NCI-H146 (cell line): ENCODE data around the gene ADAMTS17.
"Not testable (repeated sequence)": the region's sequence is repeated elsewhere in the genome, so short reads cannot be mapped to it uniquely, and the experiment has no call there.

Experiments
- DNase-seq: peaks from one replicate; lab custom pipeline; 2025; lab: John Stamatoyannopoulos, UW

The ADAMTS17 gene

DNA sequence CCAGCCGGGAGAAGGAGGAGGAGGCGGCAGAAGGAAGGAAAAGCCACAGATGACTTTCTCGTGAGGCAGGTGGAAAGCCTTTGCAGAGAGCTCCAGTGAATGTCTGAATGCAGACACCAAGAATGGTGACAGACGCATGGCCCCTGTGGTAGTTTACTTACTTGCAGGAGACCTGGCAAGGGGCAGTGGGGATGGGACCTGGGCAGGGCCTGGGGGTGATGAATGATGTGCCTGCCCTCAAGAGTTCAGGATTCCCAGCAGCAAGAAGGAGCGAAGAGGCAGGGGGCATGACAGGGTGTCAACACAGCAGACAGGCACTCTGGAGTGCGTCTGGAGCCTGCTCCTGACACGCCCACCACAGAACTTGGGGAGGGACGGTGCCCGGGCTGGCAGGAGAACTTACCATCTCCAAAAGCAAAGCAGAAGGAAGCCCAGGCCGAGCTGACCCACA, 348.1 kb downstream of the ADAMTS17 start:
- no peak for DNase-seq

DNA sequence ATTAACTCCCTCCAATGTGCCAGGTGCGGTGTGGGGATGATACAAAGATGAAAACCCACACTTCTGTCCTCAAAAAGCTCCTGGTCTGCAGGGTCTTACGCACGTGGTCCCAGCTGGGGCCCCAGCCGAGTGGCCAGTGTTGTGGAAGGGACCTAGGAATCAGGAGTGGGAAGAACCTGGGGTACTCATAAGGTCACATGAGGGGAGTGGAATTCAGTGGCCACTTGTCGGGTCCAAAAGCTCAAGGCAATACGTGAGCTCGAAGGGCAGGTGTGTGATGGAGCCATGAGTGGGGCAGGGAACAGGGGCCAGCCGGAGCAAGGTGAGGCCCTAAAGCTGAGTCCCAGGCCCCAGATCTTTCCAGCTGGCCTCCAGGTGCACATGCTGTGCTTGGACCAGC, 348.5 kb downstream of the ADAMTS17 start:
- DNase-seq: no peak

DNA sequence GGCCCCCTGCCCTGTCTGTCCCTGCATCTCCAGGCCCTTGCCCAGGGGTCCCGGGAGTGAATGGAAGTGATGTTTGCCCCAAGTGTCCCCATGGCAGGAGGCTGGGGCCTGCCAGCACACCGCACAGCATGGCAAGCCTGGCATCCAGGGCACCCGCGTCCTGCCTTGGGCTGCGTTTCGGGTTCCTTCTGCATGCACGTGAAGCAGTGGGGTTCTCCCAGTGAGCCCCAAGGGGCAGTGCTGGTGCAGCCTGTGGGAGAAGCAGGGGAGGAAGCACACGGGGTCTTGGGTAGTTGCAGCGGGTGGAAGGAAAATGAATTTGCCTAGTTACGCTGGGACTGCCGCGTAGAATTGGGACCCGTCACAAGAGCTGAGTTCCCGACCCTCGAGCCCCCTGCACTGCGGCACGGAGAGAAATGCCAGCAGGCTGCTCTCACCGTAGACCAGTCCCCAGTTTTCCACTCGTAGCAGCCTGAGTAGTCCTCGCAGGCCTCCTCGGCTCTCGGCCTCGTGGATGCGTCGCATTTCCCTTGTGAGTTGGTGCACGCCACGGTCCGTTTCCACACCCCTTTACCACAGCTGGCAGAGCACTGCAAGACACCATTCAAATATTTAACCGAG, 349.1 kb downstream of the ADAMTS17 start:
- no peak for DNase-seq

DNA sequence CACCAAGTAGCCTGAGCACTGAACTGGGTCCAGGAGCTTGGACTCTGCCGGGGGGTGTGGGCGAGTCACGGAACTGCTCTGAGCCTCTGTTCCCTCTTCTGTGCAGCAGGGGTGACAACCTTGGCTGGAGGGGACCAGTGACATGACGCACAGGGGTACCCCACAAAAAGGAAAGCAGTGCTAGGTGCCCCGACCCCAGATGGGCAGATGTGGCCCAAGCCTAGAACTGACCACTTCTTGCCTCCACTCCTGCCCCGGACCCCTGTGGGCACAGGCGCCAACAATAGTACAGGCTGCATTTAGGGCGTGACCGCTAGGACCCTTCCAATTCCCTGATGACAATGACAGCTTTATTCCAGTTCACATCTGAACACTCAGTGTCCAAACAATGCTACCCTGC, 352.7 kb downstream of the ADAMTS17 start:
- no peak for DNase-seq

DNA sequence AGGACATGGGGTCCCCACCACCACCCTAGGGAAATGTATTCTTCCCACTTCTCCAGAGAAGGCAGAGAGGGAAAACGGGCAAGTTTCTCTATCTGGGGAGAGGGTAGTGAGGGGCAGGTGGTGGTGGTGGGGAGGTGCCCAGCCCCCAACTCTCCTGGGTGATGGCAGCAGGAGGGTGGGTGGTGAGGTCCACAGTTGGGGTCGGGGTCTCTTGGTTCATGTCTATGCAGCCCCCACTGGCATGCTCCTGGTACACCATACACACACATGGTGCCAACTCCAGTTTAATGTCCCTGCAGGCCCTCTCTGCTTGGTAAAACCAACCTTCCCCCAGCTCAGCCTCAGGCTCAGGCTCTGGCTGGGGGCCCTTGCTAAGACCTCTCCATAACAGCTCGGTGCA, 354.1 kb downstream of the ADAMTS17 start:
- no peak for DNase-seq

DNA sequence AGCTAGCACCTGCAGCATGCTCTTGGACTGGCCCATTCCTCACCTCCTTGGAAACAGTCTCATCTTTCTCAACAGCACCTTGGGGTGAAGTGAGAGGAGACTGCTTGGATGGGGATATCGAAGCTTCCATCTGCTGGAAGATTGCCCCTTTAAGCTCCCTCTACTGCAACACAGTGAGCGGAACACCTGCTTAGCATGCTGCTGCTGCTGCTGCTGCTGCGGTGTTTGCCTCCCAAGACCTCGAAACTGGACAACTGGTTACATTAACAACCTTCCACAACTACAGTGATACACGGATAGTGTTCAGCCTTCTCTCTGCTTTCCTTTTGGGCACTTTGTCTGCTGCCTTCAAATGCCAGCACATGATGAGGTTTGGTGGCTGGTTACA, 354.7 kb downstream of the ADAMTS17 start:
- no peak for DNase-seq

DNA sequence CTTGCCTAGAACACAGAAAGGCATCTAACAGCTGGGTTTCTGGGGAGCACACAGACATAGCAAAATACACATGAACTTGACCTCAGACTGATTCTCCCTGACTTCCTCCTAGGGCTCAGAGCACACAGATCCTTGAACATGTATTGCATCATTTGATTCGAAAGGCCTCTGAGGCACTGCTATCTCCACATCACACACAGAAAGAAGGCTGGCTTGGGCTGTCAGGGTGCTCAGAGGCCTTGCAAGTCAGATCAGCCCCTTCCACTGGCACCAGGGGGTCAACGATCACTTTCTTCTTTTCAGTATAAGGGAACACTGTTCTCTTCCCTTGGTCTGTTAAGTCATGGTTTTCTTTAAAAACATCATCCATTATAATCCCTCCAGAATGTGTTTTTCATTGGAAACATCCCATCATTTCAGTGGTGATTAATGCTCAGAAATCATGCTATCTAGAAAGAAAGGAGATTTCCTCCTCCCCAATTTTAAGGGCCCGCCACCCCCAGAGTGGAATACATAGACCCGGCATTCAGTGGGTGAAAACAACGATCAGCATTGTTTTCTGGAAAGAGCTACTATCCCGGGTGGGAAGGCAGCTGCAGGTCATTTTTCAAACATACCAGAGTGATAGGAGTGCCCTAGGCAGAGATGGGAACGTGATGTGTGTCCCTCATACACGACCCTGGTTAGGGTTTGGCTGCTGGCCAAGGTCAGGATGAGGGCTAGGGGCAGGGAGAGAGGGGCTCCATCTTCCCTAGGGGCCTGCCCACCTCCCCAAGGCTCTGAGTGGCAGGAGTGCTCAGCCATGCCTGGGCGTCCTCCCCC, 355.3 kb downstream of the ADAMTS17 start:
- no peak for DNase-seq

DNA sequence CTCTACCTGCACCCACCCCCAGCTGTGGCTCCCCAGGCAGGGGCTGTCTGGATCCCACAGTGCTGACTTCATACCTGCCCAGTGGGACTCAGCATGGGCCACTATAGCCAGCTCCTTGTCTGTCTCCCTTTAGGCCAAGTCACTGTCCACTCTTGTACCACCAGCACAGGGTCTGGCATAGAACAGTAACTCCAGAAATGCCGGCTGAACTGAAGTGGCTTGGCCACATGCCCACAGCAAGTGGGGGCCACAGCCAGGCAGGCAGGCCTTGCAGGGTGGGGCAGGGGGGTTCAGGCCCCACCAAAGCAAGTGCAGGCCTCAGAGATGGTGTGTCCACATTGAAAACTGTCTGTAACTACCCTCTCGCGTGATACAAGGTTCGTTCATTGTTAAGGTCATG, 355.9 kb downstream of the ADAMTS17 start:
- no peak for DNase-seq

DNA sequence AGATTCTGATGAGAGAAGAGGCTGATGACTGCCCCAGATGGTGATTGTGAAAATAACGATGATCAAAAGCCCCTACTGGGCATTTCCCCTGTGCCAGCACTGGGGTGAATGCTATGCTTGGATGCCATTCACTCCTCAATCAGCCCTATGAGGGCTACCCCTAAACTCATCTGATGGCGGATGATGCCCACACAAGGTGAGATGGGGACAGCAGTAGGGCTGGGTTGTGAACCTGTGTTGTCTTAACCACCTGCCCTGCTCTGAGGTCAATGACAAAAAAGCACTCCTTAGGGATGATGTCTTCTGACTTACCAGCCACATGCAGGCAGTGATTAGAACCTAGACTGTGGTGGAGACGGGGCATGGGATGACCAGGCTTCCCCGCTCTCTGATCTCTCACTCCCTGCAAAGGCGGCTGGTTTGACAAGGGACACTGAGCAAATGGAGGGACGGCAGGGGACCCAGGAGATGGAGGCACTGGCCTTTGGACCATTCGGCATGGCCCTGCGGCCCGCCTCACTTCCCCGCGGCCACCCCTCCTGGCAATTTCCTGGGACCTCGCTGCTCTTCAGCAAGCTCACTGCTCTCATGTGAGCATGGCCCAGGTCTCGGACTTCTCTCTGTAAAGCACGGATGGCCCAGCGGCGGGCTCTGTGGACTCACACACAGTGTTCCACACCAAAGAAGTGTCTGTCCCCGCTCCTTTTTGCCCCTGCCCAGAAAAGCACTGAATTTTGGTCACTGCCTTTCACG, 357.1 kb downstream of the ADAMTS17 start:
- no peak for DNase-seq

DNA sequence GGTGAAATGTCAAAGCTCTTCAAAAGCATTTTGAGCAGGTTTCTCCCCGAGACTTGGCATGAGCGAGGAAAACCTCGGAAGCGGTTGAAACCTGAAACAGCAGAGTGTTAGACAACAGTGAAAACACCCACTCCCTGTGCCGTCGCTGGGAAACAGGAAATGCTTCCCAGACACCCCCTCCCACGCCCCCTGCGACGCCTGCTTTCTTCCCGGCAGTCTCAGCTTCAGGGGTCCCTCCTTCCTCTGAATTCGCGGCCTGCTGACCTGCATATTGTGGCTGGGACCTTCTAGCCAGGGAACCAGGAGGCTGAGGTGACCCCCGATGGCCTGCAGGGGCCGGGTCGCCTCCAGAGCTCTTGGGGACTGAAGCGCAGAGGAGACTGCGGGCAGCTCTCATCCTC, 357.9 kb downstream of the ADAMTS17 start:
- DNase-seq: no peak

DNA sequence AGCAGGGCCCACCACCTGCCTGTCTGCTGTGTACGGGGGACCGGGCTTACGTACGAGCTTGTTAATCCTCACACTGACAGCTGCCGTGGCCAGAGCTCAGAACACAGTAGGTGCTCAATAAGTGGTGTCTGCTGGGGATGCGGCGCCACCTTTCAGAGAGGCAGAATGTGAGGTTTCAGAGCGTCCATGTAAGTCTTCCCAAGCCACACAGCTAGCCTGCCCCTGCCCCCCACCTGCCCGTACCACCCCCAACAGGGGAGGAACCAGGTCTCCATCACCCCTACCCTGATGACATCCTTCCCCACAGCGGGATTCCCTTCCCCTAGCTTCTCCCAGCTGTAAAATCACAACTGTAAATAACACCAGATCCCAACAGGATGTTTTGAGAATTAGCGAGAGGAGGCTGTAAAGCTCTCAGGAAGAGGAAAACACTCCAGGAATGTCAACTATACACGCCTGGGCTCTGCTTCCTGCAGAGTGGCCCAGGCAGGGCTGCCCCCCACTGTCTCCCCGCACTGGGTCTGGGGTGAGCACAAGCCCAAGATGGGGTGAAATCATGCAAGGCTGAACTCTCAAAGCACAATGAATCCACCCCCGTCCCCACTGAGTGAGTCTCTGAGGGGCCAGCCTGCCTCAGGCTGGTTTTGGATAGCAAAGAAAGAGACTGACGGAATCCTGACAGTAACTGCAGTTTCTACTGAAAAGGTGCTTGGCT, 358.4 kb downstream of the ADAMTS17 start:
- no peak for DNase-seq

DNA sequence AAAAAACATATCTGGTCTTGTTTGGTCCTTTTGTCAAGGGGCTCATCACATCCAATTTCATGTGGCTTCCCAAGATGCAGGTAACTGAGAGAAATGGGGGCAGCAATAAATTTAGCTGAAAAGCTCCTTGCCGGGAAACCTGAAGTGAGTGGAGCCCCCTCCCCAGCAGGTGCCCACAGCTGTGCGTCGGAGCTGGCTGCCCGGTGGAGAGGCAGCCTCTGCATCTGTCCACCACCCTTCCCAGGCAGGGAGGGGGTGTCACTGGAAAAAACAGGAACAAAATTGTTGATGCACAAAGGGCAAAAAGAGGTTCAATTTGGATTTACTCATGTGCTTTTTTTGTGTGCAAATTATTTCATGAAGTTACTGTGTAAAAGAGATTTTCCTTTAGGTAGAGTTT, 359.1 kb downstream of the ADAMTS17 start:
- no peak for DNase-seq

DNA sequence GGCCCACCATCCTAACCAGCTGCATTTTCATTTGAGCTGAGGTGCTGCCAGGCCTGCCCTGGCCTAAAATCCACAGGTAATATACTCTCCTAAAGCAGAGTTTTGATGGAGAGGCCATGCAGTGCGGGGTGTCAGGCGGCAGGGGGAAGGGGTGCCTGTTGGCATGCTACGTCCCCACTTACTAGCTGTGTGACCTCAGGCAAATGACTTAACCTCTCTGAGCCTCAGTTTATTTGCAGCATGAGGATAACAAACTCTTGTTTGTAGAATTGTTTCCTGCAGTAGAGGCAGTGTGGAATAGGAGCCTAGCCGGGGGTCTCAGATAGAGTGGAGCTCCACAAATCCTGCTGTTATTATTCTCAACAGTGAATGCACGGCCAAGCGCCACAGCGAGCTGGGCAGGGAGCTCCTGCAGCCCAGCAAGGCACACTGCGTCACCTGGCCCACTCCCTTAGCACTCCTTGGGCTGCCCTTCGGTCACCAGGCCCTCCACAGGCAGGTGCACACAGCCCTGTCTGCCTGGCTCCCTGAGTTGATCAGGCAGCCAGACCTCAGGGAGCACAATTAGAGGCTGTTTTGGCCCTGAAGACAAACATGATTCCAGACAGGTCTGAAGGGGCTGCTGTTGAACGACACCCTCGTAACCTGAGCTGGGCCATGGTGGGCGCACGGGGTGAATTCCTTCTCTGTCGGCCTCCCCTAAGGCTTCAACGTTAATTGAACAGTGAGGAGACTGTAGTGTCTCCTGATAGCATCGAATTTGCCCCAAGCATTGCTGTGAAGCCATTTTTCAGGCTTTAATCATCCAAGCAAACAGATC, 359.7 kb downstream of the ADAMTS17 start:
- peak; percentile 86 for DNase-seq

DNA sequence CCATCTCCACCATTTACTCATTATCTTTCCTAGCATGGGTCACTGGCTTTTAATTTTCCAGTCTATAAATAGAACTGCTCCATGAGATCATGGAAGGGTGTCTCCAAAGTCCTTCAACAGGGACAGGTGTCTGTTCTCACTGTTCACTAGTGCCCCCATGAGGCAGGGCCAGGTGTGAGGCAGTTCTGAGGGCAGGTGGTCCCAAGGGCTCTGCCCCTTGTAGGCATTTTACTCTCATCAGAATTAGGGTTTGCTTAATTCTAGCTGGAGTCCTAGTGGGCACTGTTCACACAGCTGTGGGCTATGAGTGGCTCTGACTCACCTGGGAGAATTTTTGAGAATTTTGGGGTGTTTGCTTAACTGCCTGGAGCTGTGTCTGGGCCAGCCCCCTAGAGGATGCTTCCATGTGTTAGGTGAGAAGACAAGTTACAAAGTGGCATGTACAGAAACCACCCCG, 360.6 kb downstream of the ADAMTS17 start:
- DNase-seq: peak; percentile 17

DNA sequence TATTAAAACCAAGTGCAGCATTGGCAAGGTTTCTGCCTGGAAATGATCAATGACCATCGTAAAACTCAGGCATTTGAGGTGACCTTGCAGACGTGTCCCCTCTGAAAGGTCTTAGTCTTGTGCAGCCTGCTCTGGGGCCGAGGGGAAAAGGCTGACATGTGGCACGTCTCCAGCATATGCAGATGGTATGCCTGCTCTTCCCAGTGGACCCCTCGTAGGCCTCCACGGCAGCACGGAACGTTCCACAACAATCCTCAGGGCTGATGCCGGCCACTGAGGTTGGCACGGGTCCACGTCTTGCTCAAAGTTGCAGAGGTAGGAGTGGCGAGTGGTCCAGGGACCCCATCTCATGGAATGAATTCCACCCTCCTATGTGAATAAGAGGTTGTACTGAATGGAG, 361.0 kb downstream of the ADAMTS17 start:
- no peak for DNase-seq

DNA sequence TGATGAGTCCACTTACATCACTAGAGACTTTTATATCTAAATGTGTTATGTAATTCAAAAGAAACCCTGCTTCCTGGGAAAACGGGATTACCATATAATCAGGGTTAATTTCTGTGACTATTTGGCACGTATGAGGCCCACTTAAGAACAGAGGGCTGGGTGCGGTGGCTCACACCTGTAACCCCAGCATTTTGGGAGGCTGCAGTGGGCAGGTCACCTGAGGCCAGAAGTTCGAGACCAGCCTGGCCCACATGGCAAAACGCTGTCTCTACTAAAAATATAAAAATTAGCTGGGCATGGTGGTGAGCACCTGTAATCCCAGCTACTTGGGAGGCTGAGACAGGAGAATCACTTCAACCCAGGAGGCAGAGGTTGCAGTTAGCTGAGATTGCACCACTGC, 361.9 kb downstream of the ADAMTS17 start:
- DNase-seq: not testable (repeated sequence)

DNA sequence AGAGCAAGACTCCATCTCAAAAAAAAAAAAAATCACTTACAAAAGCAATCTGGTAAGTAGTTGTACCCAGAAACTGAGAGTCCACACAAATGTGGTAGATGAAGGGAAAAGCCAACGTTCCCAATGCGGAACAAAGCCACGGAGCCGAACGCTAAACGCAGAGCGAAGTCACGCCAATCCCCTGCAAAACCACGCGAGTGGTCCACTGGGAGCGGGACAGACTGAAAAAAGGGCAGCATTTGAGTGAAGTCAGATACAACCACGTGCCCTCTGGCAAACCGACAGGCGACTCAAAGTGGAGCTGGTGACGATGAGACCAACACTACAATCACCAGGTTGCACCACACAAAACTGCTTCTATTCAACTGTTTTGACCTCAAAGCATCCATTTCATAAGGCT, 362.4 kb downstream of the ADAMTS17 start:
- no peak for DNase-seq

DNA sequence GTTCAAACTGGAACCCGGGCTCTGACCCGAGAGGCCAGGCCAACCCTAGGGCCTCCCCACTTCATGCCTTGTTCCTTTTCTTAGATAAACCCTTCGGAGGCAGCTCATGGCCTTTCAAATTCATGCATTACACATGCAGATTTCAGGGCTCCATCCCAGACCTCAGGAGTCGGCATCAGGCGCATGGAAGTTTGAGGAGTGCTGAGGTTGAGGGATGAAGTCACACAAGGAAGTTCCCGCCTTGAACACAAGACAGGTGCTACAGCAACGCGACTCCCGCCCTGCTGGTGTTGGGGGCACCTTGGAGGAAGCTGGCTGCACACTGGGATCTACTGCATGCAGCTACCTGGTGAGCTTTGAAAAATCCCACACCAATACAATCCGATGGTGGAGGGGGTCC, 363.3 kb downstream of the ADAMTS17 start:
- DNase-seq: no peak

DNA sequence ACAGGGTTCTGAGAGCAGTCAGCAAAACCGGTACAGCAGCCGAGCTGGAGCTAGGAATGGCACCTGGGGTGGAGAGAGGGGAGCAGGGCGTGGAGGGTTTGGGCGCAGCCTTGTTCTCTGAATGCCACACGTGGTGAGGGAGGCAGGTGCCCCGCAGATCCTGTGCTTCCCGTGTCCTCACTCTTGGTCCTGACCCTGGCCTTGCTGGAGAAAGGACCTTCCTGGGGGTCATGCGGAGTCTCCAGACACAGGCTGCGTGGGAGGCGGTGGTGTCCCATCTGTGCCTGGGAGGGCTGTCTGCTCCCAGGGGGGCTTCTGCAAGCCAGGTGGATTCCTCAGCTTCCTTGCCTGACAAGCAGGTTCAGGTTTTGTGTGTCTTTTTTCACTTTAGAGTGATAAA, 363.8 kb downstream of the ADAMTS17 start:
- no peak for DNase-seq

DNA sequence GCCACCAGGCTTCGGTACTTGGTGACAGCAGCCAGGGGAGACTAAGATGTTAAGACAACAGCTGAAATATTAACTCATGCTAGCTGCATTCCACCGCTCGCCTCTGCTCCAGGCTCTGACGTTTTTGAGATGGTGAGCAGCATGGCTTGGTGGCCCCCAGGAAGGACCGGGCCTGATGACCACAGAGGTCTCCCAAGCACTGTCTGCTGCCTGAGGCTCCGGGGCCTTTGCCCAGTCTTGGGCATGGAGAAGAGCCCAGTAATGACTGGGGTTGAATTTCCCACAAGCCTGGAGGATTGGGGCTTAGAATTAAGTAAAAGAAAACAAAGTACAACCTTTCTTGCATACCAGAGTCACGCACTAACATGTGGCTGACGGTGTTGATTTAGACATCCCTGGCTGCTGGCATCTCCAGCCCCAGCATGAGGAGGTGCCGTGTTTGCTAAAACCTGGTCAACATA, 364.9 kb downstream of the ADAMTS17 start:
- no peak for DNase-seq

DNA sequence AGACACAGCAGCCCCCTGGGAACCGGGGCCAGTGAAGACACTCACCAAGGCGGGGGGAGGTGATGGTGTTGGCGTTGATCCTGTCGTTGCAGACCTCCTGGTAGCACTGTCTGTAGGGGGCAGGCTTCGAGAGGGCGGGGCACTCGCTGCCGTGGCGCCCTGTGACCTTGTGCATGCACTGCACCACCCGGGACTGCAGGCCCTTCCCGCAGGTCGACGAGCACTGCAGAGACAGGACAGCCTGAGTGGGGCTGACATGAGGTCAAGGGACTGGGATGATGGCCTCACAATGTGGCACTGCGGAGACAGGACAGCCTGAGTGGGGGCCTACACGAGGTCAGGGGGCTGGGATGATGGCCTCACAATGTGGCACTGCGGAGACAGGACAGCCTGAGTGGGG, 365.8 kb downstream of the ADAMTS17 start:
- DNase-seq: no peak
